ENCODE data around the gene RNF144A. TPM values are rescaled to one million over a fixed set of nuclear protein-coding genes. Genes with fewer than 3 reads are reported as not detected.

The RNF144A gene
- total RNA-seq, 3 donors from 2014 or later (not counting 1 experiment from before 2014, with no cell fraction given): 17.3 to 36.7 (median 19.0) TPM

- Mint-ChIP-seq H3K27ac (peak overlapping the region in 1 of 2 donors; percentile 69), H3K4me3 (peak overlapping the region; percentile 86), H3K36me3 (no peaks in the 10 kb centered on the region), H3K9me3 (peaks cover 0 to 2% of the 10 kb centered on the region in 2 donors), H3K27me3 (ENCODE audit: low read depth in 2 of 2) (no peaks in the 10 kb centered on the region), H3K4me1 (peaks cover 38 to 39% of the 10 kb centered on the region in 2 donors)
- Histone ChIP-seq H3K4me3 (ENCODE audit: low read length) (no peak overlapping the region), H3K27me3 (ENCODE audit: control insufficient read depth, insufficient read depth, low read length) (no peaks in the 10 kb centered on the region), H3K9me3 (ENCODE audit: control insufficient read depth, insufficient read depth, low read length) (no peaks in the 10 kb centered on the region), H3K4me1 (ENCODE audit: control insufficient read depth, insufficient read depth, low read length) (peaks cover 17% of the 10 kb centered on the region), H3K27ac (ENCODE audit: low read length) (no peak overlapping the region), H3K36me3 (ENCODE audit: control insufficient read depth, insufficient read depth, low read length) (no peaks in the 10 kb centered on the region)
- ATAC-seq (no peak), DNase-seq (no peak)
- intact Hi-C loops (cut with micrococcal nuclease): no loop called here
- TF ChIP-seq CTCF (IDR thresholded peaks at IDR 0.05): no peak
- 98% methylated on average over 2 of the region's 2 CpGs for WGBS (ENCODE audit: insufficient coverage)
Observed at GRCh38 chr2:6879011-6879410, 38.2 kb upstream of the RNF144A start.

- DNase-seq (peak in 1 of 2 donors; percentile 60), ATAC-seq (peak in 1 of 3 donors; percentile 20)
- no peaks in the 10 kb centered on the region for H3K27me3 ChIP-seq (ENCODE audit: control insufficient read depth, insufficient read depth, low read length)
- Mint-ChIP-seq H3K27me3 (ENCODE audit: low read depth in 2 of 2) (no peaks in the 10 kb centered on the region), H3K4me1 (peaks cover 38 to 39% of the 10 kb centered on the region in 2 donors), H3K9me3 (no peaks in the 10 kb centered on the region), H3K27ac (peak overlapping the region; percentile 19 to 79), H3K36me3 (no peaks in the 10 kb centered on the region), H3K4me3 (peak overlapping the region; percentile 10)
- peaks cover 17% of the 10 kb centered on the region for H3K4me1 ChIP-seq (ENCODE audit: control insufficient read depth, insufficient read depth, low read length)
- H3K9me3 ChIP-seq (ENCODE audit: control insufficient read depth, insufficient read depth, low read length): no peaks in the 10 kb centered on the region
- peak overlapping the region; percentile 8 for H3K27ac ChIP-seq (ENCODE audit: low read length)
- TF ChIP-seq CTCF (IDR thresholded peaks at IDR 0.05): no peak
- H3K4me3 ChIP-seq (ENCODE audit: low read length): no peak overlapping the region
- no peaks in the 10 kb centered on the region for H3K36me3 ChIP-seq (ENCODE audit: control insufficient read depth, insufficient read depth, low read length)
- intact Hi-C loops (cut with micrococcal nuclease): no loop called here
- 63% methylated on average over 1 of the region's 2 CpGs for WGBS (ENCODE audit: insufficient coverage)
Observed at GRCh38 chr2:6880200-6880733, 36.9 kb upstream of the RNF144A start.

GRCh38 chr2:6881046-6881445, 36.2 kb upstream of the RNF144A start:
- no peak for ATAC-seq
- no peaks in the 10 kb centered on the region for H3K27me3 Mint-ChIP-seq (ENCODE audit: low read depth in 2 of 2)

More at GRCh38 chr2:6881046-6881445, 36.2 kb upstream of the RNF144A start:
- peaks cover 17% of the 10 kb centered on the region for H3K4me1 ChIP-seq (ENCODE audit: control insufficient read depth, insufficient read depth, low read length)
- TF ChIP-seq CTCF (IDR thresholded peaks at IDR 0.05): no peak
- no peaks in the 10 kb centered on the region for H3K27me3 ChIP-seq (ENCODE audit: control insufficient read depth, insufficient read depth, low read length)
- H3K27ac ChIP-seq (ENCODE audit: low read length): no peak overlapping the region
- DNase-seq: no peak
- H3K36me3 ChIP-seq (ENCODE audit: control insufficient read depth, insufficient read depth, low read length): no peaks in the 10 kb centered on the region
- Mint-ChIP-seq H3K9me3 (no peaks in the 10 kb centered on the region), H3K27ac (peak overlapping the region; percentile 19 to 79), H3K4me1 (peaks cover 38 to 39% of the 10 kb centered on the region in 2 donors), H3K4me3 (peak overlapping the region; percentile 22), H3K36me3 (no peaks in the 10 kb centered on the region)
- intact Hi-C loops (cut with micrococcal nuclease): no loop called here
- H3K4me3 ChIP-seq (ENCODE audit: low read length): no peak overlapping the region
- H3K9me3 ChIP-seq (ENCODE audit: control insufficient read depth, insufficient read depth, low read length): no peaks in the 10 kb centered on the region
- no CpG with 5 or more reads among the region's 1 CpG for WGBS (ENCODE audit: insufficient coverage)

Data from natural killer cell (primary cell).